ENCODE results near the gene TGFBR2.

TGFBR2 gene

GRCh38 chr3:30604093-30604492, 2.3 kb upstream of the TGFBR2 start:
- no peak for DNase-seq

GRCh38 chr3:30604558-30604957, 1.8 kb upstream of the TGFBR2 start:
- no peak for DNase-seq

DNA sequence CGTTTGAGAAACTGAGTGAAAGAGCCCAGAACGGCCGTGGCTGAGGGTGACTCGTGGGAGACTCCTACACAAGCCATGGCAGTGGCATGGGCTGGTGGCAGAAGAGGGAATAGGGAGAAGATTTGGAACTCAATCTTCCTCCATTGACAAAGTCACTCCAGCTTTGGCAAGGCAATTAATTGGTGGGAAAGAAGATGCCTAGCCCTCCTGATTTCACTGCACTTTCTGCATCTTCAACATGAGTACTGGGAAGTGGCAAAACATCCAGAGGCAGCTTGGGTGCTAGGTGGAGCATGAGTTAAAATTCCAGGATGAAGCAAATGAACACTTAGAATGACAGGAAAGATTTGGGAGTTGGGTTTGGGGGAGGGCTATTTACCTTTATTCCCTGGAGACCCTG, 1.4 kb upstream of the TGFBR2 start:
- DNase-seq, result no peak

GRCh38 chr3:30605706-30606300, 598 bp upstream of the TGFBR2 start:
- no peak for DNase-seq

GRCh38 chr3:30607032-30607833, 832 bp downstream of the TGFBR2 start:
- DNase-seq, result peak; percentile 65

GRCh38 chr3:30608598-30608947, 2.2 kb downstream of the TGFBR2 start:
- no peak for DNase-seq

GRCh38 chr3:30609930-30610701, 3.7 kb downstream of the TGFBR2 start:
- DNase-seq, result no peak

- no peak for DNase-seq
Measured at GRCh38 chr3:30610702-30611368, 4.4 kb downstream of the TGFBR2 start.

DNA sequence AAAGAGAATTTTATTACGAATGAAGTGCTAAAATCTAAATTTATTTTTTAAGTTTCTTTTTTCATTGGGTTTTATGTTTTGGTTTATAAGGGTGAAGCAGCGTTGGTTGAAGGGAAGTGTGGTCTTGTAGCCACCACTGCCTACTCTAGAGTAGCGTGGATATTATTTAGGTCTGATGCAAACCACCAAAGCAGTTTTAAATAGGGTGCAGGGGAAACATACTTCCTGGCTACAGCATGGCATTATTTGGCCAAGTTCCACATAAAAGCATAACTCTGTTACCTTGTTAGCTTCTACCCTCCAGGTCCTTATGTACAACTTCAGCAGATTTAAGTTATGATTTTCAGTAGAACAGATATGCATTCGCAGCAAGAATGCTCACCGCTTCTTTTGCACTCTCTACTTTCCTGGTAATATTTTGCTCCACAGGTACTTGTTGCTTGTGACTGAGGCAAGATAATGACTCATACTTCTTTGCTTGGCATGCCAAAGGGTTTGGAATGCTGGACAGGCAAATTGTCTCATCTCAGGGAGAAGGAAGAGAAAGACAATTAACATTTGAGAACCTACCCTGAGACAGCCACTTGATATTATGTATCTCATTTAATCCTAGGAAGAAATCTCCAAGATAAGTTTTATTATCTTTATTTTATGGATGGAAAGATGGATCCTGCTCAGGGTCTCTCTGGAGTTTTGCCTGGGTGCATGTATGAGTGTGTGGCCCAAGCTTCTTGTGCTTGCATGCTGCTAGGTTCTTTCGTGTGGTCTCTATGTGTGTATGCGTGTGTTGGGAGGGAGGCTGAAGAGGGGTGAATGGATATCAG, 5.4 kb downstream of the TGFBR2 start:
- peak; percentile 56 for DNase-seq

DNA sequence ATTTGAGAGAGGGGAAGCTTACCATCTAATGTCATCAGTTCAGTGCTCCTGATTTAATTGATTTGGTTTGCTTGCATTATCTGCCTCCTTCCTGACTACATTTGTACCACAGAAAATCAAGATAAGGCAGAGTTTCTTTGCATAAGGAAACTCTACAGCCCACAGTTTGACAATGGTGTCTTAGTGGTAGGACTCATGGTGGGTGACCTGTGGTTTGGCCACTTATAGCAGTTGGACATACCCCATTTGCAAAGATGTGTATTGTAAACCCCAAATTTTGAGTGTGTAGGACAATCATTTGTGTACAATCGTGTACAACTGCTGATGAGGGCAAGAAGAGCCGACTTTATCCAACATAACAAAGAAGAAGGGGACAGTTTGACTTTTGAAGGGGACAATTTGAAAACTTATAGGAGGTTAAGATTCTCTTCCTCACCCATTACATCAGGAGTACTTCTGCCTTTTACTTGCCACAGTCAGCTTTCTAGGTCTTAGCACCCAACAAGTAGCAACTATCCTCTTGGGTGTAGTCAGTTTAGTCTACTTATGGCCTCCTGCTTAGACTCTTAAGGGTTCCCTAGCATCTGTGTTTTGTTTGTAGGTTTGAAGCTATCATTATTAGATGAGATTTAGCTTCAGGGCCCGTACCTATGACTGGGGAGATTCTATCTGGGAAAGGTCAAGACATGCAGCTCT, 6.2 kb downstream of the TGFBR2 start:
- DNase-seq, result no peak

- no peak for DNase-seq
Measured at GRCh38 chr3:30613133-30613825, 6.9 kb downstream of the TGFBR2 start.

DNA sequence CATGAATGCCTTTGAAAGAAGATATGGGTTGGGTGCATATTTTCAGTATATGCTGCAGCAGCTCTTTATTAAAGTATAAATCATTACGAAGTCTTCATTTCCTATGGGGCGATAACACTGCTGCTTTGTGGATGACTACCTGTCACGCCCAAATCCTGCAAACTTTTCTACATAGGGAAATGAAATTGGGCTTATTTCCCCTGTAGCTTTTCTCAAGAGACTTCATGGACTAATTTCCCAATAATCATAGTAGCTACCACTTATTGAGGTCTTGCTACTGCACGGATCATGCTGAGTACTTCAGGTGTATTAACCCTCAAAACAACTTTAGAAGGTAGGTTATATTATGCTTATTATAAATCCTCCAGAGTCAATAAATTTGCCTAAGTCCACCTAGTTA, 8.0 kb downstream of the TGFBR2 start:
- DNase-seq, result no peak

DNA sequence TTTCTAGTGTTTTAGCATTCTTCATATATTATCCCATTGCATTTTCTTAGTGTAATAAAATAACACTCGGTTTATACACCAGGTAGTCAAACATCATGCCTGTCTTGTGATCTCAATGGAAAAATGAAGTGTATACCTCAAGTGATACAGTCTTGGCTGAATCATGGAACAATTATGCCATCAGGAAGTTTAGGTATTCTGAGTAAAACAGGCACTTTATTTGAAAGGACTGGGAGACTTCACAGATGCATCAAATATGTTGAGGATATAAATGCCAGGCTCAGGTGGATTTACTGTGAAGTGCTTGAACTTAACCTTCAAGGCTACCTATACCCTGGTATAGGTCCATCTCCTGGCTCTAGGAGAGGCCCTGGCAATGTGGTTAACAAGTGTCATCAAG, 8.5 kb downstream of the TGFBR2 start:
- no peak for DNase-seq

- no peak for DNase-seq
Measured at GRCh38 chr3:30615615-30616346, 9.4 kb downstream of the TGFBR2 start.

GRCh38 chr3:30616347-30617027, 10.1 kb downstream of the TGFBR2 start:
- DNase-seq, result no peak

DNA sequence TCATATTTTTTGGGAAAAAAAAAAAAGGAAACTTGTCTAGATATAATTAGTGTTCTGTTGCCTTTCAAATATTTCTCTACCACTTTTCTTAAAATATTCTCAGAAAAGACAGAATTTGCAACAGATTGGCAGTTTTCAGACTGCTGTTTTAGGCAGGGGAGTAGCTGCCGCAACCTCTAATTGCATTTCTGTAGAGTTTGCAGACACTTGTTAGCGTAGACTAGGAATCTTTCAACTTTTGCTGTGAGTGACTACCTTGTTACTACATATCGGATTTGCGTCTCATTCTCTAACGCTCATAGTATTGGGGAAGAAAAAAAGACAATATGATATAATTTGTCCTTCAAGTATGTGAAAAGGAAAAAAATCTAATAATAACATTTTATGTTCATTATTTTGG, 10.7 kb downstream of the TGFBR2 start:
- DNase-seq, result no peak

GRCh38 chr3:30617653-30618052, 11.3 kb downstream of the TGFBR2 start:
- DNase-seq, result no peak

- no peak for DNase-seq
Measured at GRCh38 chr3:30618526-30618925, 12.1 kb downstream of the TGFBR2 start.

DNA sequence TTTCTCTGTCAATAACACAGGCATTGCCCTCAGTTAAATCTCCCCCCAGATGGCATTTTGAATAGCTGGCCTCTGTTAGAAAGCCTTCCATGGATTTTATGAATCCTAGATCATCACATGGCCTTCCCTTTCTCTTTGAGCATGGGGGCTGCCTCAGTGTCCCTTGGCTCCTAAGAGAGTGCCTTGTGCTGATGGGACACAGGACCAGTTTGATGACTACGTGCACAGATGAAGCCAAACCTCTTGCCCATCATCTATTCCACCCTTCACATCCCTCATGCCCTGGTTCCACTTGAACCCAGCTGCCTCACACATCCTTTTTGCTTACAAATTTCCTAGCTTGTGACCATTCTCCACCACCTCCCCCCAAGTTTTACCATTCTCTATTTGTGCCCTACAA, 12.9 kb downstream of the TGFBR2 start:
- no peak for DNase-seq

Measured in RPMI8226 (cell line).